Naive thymus-derived CD4-positive, alpha-beta T cell (primary cell): ENCODE data around the gene ARMC3. TPM values are rescaled to one million over a fixed set of nuclear protein-coding genes. Genes with fewer than 3 reads are reported as not detected.

Experiments
- ATAC-seq: fragments of 150-1000 bp; cut with Tn5 transposase; 2 replicates; pipeline ENCODE4 v1.10.0; 2021; ENCODE audit warnings: mild to moderate bottlenecking, moderate library complexity
- CTCF ChIA-PET: fragments of 350-600 bp; sonication (Branson Sonifier 250); formaldehyde crosslinking; loops from one replicate; lab custom pipeline; 2021; ENCODE audit warnings: antibody characterized with exemption; lab: Charles Lee
- POLR2A ChIA-PET: fragments of 350-600 bp; sonication (Branson Sonifier 250); formaldehyde crosslinking; loops from one replicate; lab custom pipeline; 2021; ENCODE audit warnings: antibody characterized with exemption, inconsistent platforms; lab: Charles Lee
- DNase-seq, 9 donors: peaks; one replicate each; pipeline versions ENCODE4 v3.0.0 to v3.0.0-alpha.2; 2020 to 2022; ENCODE audit warnings: mixed read lengths in 1 of 9
- H3K27ac ChIP-seq: one replicate; pipeline ENCODE4 v1.7.0; 2013; ENCODE audit warnings: mild to moderate bottlenecking, low read depth, low read length, moderate library complexity
- H3K27me3 ChIP-seq, 2 donors: one replicate each; pipeline ENCODE4 v1.7.0; 2013; ENCODE audit warnings: low read length in 2 of 2, mild to moderate bottlenecking in 2 of 2, moderate library complexity in 2 of 2; ENCODE audit not compliant: control insufficient read depth in 2 of 2, insufficient read depth in 2 of 2
- H3K36me3 ChIP-seq, 3 experiments: 1 replicate in 2 of 3; 2 replicates in 1 of 3; pipeline ENCODE4 v1.7.0; 2013; ENCODE audit warnings: low read length in 3 of 3, mild to moderate bottlenecking in 3 of 3, moderate library complexity in 1 of 3; ENCODE audit not compliant: insufficient read depth in 3 of 3, control insufficient read depth in 2 of 3
- H3K4me1 ChIP-seq, 2 donors: one replicate each; pipeline ENCODE4 v1.7.0; 2013; ENCODE audit warnings: low read length in 2 of 2, mild to moderate bottlenecking in 2 of 2, moderate library complexity in 1 of 2; ENCODE audit not compliant: control insufficient read depth in 2 of 2, insufficient read depth in 2 of 2
- H3K4me3 ChIP-seq: 2 replicates; pipeline ENCODE4 v1.7.0; 2013; ENCODE audit warnings: mild to moderate bottlenecking, low read length
- H3K9me3 ChIP-seq, 3 experiments: 1 replicate in 2 of 3; 2 replicates in 1 of 3; pipeline ENCODE4 v1.7.0; 2013; ENCODE audit warnings: low read length in 3 of 3; ENCODE audit not compliant: control insufficient read depth in 2 of 3
- H3K27ac Mint-ChIP-seq, 9 donors: one replicate each; pipeline ENCODE4 v1.8.0; 2020 to 2022; ENCODE audit warnings: mixed read lengths in 9 of 9, mild to moderate bottlenecking in 8 of 9, moderate library complexity in 5 of 9, inconsistent platforms in 2 of 9
- H3K27me3 Mint-ChIP-seq, 5 donors: one replicate each; pipeline ENCODE4 v1.8.0; 2021 to 2022; ENCODE audit warnings: mixed read lengths in 5 of 5, mild to moderate bottlenecking in 1 of 5
- H3K36me3 Mint-ChIP-seq, 5 donors: one replicate each; pipeline ENCODE4 v1.8.0; 2020 to 2022; ENCODE audit warnings: mixed read lengths in 5 of 5, mild to moderate bottlenecking in 3 of 5, inconsistent platforms in 1 of 5
- H3K4me1 Mint-ChIP-seq, 7 donors: one replicate each; pipeline ENCODE4 v1.8.0; 2020 to 2022; ENCODE audit warnings: mixed read lengths in 7 of 7, mild to moderate bottlenecking in 3 of 7, inconsistent platforms in 1 of 7
- H3K4me3 Mint-ChIP-seq, 10 donors: one replicate each; pipeline ENCODE4 v1.8.0; 2020 to 2022; ENCODE audit warnings: mild to moderate bottlenecking in 10 of 10, mixed read lengths in 10 of 10, moderate library complexity in 6 of 10, inconsistent platforms in 2 of 10
- H3K9me3 Mint-ChIP-seq, 11 donors: one replicate each; pipeline ENCODE4 v1.8.0; 2020 to 2022; ENCODE audit warnings: mixed read lengths in 11 of 11, mild to moderate bottlenecking in 4 of 11, inconsistent platforms in 1 of 11, moderate library complexity in 1 of 11
- intact Hi-C, 2 donors: fragments of 100-400 bp; cut with micrococcal nuclease; formaldehyde crosslinking; loops; one replicate each; pipeline ENCODE4 v1.15.1; 2023
- polyA plus RNA-seq, 2 donors: library from polyadenylated mRNA; unstranded; fragments of 300-500 nt; fragmentation: Illumina TruSeq; gene quantifications; one replicate each; pipeline ENCODE4 v1.2.3, GENCODE V29; 2021
- total RNA-seq, 6 experiments: library from RNA in 5 of 6; stranded (reverse) in 5 of 6; gene quantifications; 1 replicate in 5 of 6; 2 replicates in 1 of 6; pipeline ENCODE4 v1.2.3 and lab custom pipeline; 2021 to 2026

ARMC3 gene
- total and polyA plus RNA-seq, 7 experiments from 2014 or later, result not detected

DNA sequence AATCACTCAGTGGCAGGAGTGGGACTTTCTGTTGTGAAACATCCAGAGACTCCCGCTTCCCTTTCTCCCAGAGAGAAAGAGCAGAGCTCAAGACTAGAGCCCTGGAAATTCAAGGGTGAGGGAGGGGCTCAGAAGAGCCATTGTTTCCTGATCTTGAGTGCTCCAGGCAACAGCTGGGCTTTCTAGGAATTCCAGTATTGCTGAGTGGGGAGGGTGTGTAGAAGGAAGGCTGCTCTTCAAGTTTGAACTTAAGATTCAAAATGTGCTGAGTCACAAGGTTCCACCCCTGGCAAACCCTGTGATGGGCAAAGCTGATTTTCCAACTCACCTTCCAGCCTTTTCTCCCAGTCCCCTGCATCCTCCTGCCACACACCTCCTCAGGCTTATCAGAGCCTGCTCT lies 125.2 kb downstream of the ARMC3 start:
- intact Hi-C loops, result no loop called here
- POLR2A ChIA-PET, result no interaction called here
- no peaks in the 10 kb centered on the region for H3K9me3 Mint-ChIP-seq
- Histone ChIP-seq H3K4me1 (no peaks in the 10 kb centered on the region), H3K27ac (no peak overlapping the region), H3K27me3 (no peaks in the 10 kb centered on the region), H3K9me3 (no peaks in the 10 kb centered on the region), H3K4me3 (no peak overlapping the region), H3K36me3 (no peaks in the 10 kb centered on the region)
- ATAC-seq (no peak), DNase-seq (no peak)
- CTCF ChIA-PET, result interaction anchor here (0.6 kb wide), 1 partner anchor 125 kb away, joined by 3 read pairs; the partner anchor contains the start of gene ARMC3
- H3K4me1 Mint-ChIP-seq, result no peaks in the 10 kb centered on the region
- H3K36me3 Mint-ChIP-seq, result no peaks in the 10 kb centered on the region
- no peak overlapping the region for H3K4me3 Mint-ChIP-seq
- no peak overlapping the region for H3K27ac Mint-ChIP-seq
- H3K27me3 Mint-ChIP-seq, result peaks cover 16 to 31% (median 21%) of the 10 kb centered on the region in 5 donors

DNA sequence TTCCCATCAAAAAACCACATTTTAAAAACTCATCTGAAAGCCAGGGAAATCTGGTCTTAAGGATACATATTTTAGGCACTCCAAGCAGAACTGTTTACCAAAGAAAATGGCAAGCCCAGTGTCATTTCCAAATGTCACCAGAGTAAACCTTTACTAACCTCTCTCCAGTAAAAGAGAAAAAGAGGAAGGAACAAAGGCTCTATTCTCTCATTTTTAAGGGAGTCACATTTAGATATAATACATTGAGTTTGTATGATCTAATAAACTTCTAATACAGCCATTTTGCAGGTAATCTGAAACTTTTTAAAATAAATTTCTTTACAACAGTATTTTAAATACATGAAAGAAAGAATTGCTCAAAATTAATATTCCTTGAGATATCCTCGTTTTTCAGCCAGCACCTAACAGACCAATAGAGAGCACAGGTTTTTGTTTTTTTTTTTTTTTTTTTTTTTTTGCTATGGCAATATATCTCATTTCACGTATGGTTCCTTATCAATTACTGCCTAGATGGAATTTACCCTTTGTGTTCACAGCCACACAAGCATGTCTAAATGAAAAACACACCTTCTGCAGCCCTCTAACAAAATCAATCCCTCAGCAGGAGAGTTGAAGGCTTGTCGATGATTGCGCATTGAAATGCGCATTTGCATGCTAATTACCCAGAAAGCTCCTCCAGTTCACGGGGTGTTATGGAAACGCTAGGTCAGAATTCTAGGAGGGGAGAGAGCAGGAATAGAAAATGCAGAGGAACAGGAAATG lies 127.8 kb downstream of the ARMC3 start:
- POLR2A ChIA-PET, result no interaction called here
- CTCF ChIA-PET, result no interaction called here
- peaks cover 6 to 37% (median 28%) of the 10 kb centered on the region in 5 donors for H3K27me3 Mint-ChIP-seq

DNA sequence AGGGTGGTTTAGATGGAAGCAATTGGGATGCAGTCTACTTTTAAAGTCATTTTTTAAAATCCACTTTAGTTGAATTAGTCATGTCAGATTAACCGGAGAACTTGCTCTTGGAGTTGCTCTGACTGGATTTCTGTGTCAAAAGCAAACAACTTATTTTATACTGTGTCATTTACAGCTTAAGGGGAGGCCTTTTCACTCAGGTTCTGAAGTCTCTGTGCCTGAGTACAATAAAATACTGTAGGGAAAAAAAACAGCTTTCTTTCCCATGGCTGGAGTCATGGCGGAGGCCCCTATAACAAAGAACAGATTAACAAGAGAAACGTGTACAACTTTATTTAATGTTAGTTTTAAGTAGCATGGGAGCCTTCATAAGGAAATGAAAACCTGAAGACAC lies 128.3 kb downstream of the ARMC3 start:
- H3K27me3 Mint-ChIP-seq, result peaks cover 6 to 35% (median 26%) of the 10 kb centered on the region in 5 donors
- ChIA-PET POLR2A (no interaction called here), CTCF (no interaction called here)
- Histone ChIP-seq H3K27ac (no peak overlapping the region), H3K36me3 (no peaks in the 10 kb centered on the region), H3K4me3 (no peak overlapping the region), H3K9me3 (no peaks in the 10 kb centered on the region), H3K27me3 (no peaks in the 10 kb centered on the region), H3K4me1 (no peaks in the 10 kb centered on the region)
- DNase-seq, result no peak
- intact Hi-C loops, result no loop called here
- H3K4me3 Mint-ChIP-seq, result no peak overlapping the region
- peaks cover 0 to 25% (median 7%) of the 10 kb centered on the region in 11 donors for H3K9me3 Mint-ChIP-seq
- ATAC-seq, result no peak
- no peak overlapping the region for H3K27ac Mint-ChIP-seq
- H3K4me1 Mint-ChIP-seq, result no peaks in the 10 kb centered on the region
- no peaks in the 10 kb centered on the region for H3K36me3 Mint-ChIP-seq

More for the DNA sequence above, 127.8 kb downstream of the ARMC3 start:
- Mint-ChIP-seq H3K4me1 (no peaks in the 10 kb centered on the region), H3K27ac (no peak overlapping the region), H3K36me3 (no peaks in the 10 kb centered on the region), H3K9me3 (peaks cover 0 to 20% (median 6%) of the 10 kb centered on the region in 11 donors), H3K4me3 (no peak overlapping the region)
- H3K36me3 ChIP-seq, result no peaks in the 10 kb centered on the region
- H3K4me1 ChIP-seq, result no peaks in the 10 kb centered on the region
- intact Hi-C loops, result no loop called here
- ATAC-seq, result no peak
- H3K9me3 ChIP-seq, result no peaks in the 10 kb centered on the region
- no peaks in the 10 kb centered on the region for H3K27me3 ChIP-seq
- H3K4me3 ChIP-seq, result no peak overlapping the region
- H3K27ac ChIP-seq, result no peak overlapping the region
- DNase-seq, result no peak

DNA sequence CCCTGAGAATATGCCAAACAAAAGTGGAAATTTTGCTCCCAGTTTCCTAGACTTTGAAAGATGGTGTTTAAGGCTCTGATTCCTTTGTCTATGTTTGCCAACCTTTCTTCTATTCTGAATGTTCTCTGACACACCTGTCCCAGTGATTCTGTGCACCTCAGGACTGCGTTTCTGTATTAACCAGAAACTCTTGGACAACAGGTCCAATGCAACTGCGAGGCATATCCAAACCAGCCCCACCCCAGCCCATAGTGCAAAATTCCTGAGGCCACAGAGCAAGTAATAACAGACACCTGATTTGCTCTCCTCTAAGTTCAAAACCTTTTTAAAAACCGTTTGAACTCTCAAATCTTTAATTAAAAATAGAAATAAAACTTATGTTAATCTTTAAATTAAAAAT lies 130.5 kb downstream of the ARMC3 start:
- Histone ChIP-seq H3K27me3 (no peaks in the 10 kb centered on the region), H3K36me3 (no peaks in the 10 kb centered on the region), H3K4me3 (no peak overlapping the region), H3K4me1 (no peaks in the 10 kb centered on the region), H3K27ac (no peak overlapping the region), H3K9me3 (no peaks in the 10 kb centered on the region)
- intact Hi-C loops, result no loop called here
- H3K27ac Mint-ChIP-seq, result no peak overlapping the region
- POLR2A ChIA-PET, result no interaction called here
- DNase-seq (no peak), ATAC-seq (no peak)
- no peaks in the 10 kb centered on the region for H3K4me1 Mint-ChIP-seq
- H3K36me3 Mint-ChIP-seq, result no peaks in the 10 kb centered on the region
- H3K9me3 Mint-ChIP-seq, result peaks cover 0 to 25% (median 7%) of the 10 kb centered on the region in 11 donors
- CTCF ChIA-PET, result no interaction called here
- H3K4me3 Mint-ChIP-seq, result no peak overlapping the region
- H3K27me3 Mint-ChIP-seq, result peaks cover 6 to 24% (median 18%) of the 10 kb centered on the region in 5 donors

DNA sequence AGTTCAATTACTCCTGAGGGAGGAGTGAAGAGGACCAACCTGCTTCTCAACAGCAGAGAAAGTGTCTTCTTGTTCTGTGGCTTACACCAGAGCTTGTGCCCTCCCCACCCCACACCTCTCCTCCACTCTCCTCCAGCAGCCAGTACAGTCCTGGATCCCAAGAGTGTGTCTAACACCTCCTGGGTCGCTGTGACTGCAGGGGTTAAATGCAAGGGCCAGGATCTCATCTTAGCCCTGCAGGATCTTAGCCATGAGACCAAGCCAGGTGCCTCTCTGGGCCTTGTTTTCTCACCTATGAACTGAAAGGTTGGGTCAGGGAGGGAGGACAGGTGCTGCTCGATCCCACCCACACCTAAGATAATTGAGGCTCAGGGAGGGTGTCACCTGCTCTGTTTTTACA lies 133.1 kb downstream of the ARMC3 start:
- Histone ChIP-seq H3K27ac (no peak overlapping the region), H3K4me1 (no peaks in the 10 kb centered on the region), H3K27me3 (no peaks in the 10 kb centered on the region), H3K4me3 (no peak overlapping the region), H3K9me3 (no peaks in the 10 kb centered on the region), H3K36me3 (no peaks in the 10 kb centered on the region)
- intact Hi-C loops, result loop anchor here in 1 of 2 donors (10.0 kb wide), 1 partner anchor 506 kb away; no protein-coding TSS in a partner anchor
- no peaks in the 10 kb centered on the region for H3K4me1 Mint-ChIP-seq
- DNase-seq (no peak), ATAC-seq (no peak)
- H3K27me3 Mint-ChIP-seq, result peaks cover 4 to 21% (median 14%) of the 10 kb centered on the region in 5 donors
- no peak overlapping the region for H3K4me3 Mint-ChIP-seq
- H3K36me3 Mint-ChIP-seq, result no peaks in the 10 kb centered on the region
- CTCF ChIA-PET, result no interaction called here
- no peak overlapping the region for H3K27ac Mint-ChIP-seq
- H3K9me3 Mint-ChIP-seq, result peaks cover 0 to 25% (median 7%) of the 10 kb centered on the region in 11 donors
- POLR2A ChIA-PET, result no interaction called here

DNA sequence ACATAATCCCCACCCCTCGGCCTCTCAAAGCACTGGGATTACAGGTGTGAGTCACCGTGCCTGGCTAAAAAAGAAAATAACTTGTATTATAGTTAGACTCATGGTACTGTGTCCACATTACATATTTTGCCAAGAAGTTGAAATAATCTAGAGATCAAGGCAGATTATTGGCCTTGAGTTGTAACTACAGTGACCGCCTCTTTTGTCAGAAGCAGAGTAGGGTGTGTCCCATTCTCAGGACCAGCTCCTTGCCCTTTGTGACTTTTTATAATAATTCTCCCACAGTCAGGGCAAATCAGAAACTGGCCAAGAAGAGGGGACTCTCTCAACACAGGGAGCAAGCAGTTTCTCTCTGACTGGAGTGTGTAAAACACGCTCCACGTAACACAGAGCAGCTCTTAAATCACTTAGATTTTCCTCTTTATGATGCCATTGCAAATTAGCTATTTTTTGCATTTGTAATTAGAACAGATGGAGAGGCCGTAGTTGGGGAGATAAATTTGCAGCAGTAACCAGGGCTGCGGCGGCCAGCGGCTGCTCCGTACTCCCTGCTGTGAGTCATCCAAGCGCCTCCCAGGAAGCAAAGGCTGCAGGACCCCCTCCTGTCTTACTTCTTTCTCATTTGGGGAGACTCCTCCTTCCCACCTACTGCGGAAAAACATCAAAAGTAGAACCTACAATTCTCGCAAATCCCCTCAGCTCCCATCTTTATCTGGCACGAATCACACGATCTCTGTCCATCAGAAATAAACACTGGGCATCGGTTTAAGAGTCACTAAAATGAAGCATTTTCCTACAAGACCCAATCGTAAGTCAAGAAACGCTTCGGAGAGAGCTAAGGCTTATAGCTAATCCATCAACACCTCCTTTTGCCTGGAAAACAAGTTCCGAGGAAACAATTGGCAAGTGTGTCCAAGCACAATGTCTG lies 135.5 kb downstream of the ARMC3 start:
- Histone ChIP-seq H3K27ac (no peak overlapping the region), H3K27me3 (no peaks in the 10 kb centered on the region), H3K9me3 (no peaks in the 10 kb centered on the region), H3K36me3 (no peaks in the 10 kb centered on the region), H3K4me1 (no peaks in the 10 kb centered on the region), H3K4me3 (no peak overlapping the region)
- ChIA-PET CTCF (interaction anchor here (0.9 to 1.0 kb wide), 2 partner anchors 23 to 1076 kb away, joined by 3 read pairs; no protein-coding TSS in a partner anchor), POLR2A (no interaction called here)
- Mint-ChIP-seq H3K27ac (no peak overlapping the region), H3K9me3 (peaks cover 0 to 25% (median 7%) of the 10 kb centered on the region in 11 donors), H3K4me1 (peaks cover 0 to 2% (median 0%) of the 10 kb centered on the region in 7 donors), H3K36me3 (no peaks in the 10 kb centered on the region), H3K27me3 (peaks cover 5 to 15% (median 8%) of the 10 kb centered on the region in 5 donors), H3K4me3 (no peak overlapping the region)
- DNase-seq (no peak), ATAC-seq (no peak)
- intact Hi-C loops, result loop anchor here in 1 of 2 donors (10.0 kb wide), 1 partner anchor 509 kb away; no protein-coding TSS in a partner anchor
